ENCODE results near the gene TNK2.
"Not testable (repeated sequence)": the region's sequence is repeated elsewhere in the genome, so short reads cannot be mapped to it uniquely, and the experiment has no call there.

The TNK2 gene

GRCh38 chr3:195907934-195908693, at the start of gene TNK2:
TSS of gene TNK2 (minus strand) at chr3:195908551. CDS start at chr3:195888588, 19,963 bp downstream.
- no peak for DNase-seq

GRCh38 chr3:195956577-195956976, 48.2 kb upstream of the TNK2 start:
- DNase-seq, result no peak

DNA sequence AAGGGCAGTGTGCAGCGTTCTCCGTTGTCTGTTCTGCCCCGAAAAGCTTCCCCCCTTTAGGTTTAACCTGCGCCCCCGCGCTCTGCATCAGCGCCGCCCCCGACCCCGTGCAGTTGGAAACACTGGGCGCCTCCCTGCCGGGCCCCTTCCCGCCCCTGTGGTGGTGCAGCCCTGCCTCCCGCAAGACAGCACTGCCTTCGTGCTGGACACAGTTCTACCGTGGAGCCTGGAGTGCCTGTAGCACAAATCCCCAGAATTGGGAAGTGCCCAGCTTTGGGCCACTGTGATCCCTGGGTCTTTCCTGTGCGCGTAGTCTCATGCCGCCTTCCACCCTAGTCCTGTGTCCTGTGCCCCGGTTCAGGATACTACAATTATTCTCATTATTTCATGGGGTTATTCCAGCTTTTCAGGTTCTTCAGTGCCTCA, 47.1 kb upstream of the TNK2 start:
- DNase-seq, result not testable (repeated sequence)

GRCh38 chr3:195954752-195955119, 46.4 kb upstream of the TNK2 start:
- not testable (repeated sequence) for DNase-seq

DNA sequence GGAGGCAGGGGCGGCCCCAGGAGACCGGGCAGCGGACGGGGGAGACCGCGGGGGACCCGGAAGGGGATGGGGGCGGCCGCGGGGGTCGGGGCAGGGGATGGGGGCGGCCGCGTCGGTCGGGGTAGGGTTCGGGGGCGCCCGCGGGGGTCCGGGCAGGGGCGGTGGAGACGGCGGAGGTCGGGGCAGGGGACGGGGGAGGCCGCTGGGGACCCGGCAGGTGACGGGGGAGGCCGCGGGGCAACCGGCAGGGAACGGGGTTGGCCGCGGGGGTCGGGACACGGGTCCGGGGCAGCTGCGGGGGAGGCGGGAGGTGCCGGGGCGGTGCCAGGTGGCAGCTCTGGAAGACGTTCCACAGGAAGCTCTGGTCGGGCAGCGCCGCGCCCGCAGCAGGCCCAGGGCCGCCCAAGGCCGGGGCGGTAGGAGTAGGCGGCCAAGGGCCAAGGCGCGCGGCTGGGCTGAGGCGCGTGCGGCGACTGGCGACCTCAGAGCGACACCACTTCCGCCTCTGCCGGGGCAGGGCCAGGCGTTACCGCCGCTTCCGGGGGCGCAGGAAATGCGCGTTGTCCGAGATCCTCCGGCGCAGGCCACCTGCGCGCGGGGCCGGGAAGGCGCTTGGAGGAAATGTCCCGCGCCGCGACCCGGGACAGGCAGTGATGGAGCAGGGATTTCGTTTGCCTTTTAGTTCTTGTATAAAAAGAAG, 45.9 kb upstream of the TNK2 start:
- not testable (repeated sequence) for DNase-seq

- not testable (repeated sequence) for DNase-seq
These were observed 44.2 kb upstream of the TNK2 start for GRCh38 chr3:195952590-195952989.

GRCh38 chr3:195951443-195952177, 43.3 kb upstream of the TNK2 start:
- not testable (repeated sequence) for DNase-seq

GRCh38 chr3:195950731-195951130, 42.4 kb upstream of the TNK2 start:
- not testable (repeated sequence) for DNase-seq

- not testable (repeated sequence) for DNase-seq
These were observed 41.8 kb upstream of the TNK2 start for GRCh38 chr3:195950164-195950563.

GRCh38 chr3:195946910-195947699, 38.8 kb upstream of the TNK2 start:
- DNase-seq, result not testable (repeated sequence)

DNA sequence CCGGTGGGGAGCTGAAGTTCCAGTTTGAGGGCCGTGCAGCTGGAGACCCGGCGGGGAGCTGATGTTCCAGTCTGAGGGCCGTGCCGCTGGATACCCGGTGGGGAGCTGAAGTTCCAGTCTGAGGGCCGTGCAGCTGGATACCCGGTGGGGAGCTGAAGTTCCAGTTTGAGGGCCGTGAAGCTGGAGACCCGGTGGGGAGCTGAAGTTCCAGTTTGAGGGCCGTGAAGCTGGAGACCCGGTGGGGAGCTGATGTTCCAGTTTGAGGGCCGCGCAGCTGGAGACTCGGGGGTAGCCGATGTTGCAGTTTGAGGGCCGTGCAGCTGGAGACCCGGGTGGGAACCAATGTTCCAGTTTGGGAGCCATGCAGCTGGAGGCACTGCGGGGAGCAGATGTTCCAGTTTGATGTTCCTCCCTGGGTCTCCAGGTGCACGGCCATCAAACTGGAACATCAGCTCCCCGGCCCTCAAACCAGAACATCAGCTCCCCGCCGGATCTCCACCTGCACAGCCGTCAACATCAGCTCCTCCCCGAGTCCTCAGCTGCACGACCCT, 33.0 kb upstream of the TNK2 start:
- DNase-seq, result not testable (repeated sequence)

DNA sequence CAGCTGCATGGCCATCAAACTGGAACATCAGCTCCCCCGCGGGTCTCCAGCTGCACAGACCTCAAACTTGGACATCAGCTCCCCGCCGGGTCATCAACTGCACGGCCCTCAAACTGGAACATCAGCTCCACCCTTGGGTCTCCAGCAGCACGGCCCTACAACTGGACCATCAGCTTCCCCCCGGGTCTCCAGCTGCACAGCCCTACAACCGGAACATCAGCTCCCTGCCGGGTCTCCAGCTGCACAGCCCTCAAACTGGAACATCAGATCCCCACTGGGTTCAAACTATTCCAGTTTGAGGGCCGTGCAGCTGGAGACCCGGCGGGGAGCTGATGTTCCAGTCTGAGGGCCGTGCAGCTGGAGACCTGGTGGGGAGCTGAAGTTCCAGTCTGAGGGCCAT, 32.5 kb upstream of the TNK2 start:
- not testable (repeated sequence) for DNase-seq

DNA sequence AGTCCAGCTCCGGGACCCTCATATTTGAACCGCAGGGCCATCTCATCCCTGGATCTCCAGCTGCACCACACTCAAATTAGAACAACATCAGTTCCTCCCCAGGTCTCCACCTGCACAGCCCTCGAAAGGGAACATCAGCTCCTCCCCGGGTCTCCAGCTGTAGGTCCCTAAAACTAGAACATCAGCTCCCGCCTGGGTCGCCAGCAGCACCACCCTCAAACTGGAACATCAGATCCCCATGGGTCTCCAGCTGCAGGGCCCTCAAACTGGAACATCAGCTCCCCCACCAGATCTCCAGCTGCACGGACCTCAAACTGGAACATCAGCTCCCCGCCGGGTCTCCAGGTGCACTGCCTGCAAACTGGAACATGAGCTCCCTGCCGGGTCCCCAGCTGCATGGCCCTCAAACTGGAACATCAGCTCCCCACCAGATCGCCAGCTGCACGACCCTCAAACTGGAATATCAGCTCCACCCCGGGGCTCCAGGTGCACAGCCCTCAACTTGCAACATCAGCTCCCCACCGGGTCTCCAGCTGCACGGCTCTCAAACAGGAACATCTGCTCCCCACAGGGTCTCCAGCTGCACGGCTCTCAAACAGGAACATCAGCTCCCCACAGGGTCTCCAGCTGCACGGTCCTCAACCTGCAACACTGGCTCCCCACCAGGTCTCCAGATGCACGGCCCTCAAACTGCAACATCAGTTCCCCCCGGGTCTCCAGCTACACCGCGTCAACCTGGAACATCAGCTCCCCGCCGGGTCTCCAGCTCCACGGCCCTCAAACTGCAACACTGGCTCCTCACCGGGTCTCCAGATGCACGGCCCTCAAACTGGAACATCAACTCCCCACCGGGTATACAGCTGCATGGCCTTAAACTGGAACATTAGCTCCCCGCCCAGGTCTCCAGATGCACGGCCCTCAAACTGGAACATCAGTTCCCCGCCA, 31.4 kb upstream of the TNK2 start:
- DNase-seq, result not testable (repeated sequence)

GRCh38 chr3:195933044-195933430, 24.7 kb upstream of the TNK2 start:
- not testable (repeated sequence) for DNase-seq

DNA sequence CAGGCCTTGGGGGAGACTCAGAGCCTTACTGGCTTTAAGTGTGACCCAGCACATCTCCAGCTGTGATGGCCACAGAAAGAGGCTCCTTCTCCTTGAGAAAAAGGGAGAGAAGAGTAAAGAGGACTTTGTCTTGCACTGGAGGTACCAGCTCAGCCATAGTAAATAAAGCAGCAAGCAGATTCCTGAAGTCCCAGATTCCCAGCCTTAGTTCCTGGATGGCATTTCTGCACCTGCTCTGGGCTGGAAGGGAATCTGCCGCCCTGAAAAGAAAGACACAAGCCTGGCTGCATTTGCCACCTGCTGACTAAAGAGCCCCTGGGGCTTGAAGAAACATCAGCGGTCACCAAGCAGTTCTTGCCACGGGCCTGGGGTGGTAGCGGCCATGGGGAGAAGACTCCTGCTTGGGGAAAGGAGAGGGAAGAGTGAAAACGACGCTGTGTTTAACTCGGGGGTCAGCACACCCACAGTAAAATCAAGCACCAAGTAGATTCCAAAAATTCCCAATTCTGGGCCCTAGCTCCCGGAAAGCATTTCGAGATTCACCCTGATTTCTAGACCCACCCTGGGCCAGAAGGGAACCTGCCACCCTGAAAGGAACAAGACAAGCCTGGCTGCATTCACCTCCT, 24.2 kb upstream of the TNK2 start:
- DNase-seq, result no peak

DNA sequence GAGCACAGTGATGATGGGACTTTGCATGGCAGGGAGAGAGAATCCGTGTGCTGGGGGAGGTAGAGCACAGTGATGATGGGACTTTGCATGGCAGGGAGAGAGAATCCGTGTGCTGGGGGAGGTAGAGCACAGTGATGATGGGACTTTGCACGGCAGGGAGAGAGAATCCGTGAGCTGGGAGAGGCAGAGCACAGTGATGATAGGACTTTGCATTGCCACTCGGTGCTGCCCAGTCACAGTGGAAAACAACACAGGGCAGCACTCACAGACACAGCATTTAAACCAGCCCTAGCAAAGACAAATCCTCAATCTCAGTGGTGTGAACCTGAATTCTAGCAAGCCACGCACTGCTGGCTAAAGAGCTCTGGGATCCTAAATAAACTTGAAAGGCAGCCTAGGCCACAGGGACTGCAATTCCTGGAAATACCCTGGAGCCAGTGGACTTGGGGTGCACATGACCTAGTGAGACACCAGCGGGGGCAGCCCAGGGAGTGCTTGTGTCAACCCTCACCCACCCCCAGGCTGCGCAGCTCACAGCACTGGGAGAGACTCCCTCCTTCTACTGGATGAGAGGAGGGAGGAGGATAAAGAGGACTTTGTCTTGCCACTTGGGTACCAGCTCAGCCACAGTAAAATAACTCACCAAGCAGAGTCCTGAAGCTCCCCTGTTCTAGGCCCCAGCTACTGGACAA, 23.4 kb upstream of the TNK2 start:
- no peak for DNase-seq

GRCh38 chr3:195929452-195929851, 21.1 kb upstream of the TNK2 start:
- no peak for DNase-seq

DNA sequence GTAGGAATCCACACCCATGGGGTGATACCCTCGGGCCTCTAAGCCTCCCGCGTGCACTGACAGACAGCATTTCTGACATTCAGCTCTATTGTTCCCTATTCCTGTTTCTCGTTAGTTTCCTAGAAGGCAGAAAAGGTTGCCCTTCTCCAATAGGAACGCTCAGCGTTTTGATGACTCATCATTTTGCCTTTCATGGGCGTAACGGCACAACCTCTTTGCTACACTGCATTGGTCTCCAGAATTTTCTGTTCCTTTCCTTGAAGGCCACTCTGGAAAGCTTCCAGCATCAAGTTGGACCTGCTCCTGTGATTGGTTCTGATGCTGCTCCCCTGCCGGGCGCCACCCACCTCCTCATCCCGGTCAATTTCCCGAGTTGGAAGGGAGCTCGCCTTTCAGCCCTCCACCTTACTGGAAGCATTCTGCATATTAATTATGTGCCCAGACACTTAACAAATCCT, 13.0 kb upstream of the TNK2 start:
- DNase-seq, result no peak

- no peak for DNase-seq
These were observed 9.8 kb upstream of the TNK2 start for GRCh38 chr3:195918176-195918575.

- DNase-seq, result no peak
These were observed 8.6 kb upstream of the TNK2 start for GRCh38 chr3:195916991-195917390.

Measured in NCI-H2081 treated with DMSO at 0.1 percent for 48 hours (cell line).